ENCODE data around the gene PACS2. TPM values are rescaled to one million over a fixed set of nuclear protein-coding genes. Genes with fewer than 3 reads are reported as not detected.
"Not testable (repeated sequence)": the region's sequence is repeated elsewhere in the genome, so short reads cannot be mapped to it uniquely, and the experiment has no call there.

Gene PACS2
- polyA plus RNA-seq, 2 donors = 17.8 to 39.2 TPM

DNA sequence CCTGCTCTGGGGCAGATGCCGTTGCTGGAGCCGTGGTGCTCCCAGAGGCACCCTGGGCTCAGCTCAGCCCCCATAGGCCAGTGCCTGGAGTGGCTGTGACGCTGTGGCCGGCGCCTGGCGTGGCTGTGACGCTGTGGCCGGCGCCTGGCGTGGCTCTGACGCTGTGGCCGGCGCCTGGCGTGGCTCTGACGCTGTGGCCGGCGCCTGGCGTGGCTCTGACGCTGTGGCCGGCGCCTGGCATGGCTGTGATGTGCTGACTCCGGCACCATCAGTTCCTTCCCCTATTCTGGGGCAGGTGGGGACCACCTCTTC, 20.6 kb downstream of the PACS2 start:
- WGBS, 2 donors = 94 to 97% methylated on average over 22 of the region's 22 CpGs

DNA sequence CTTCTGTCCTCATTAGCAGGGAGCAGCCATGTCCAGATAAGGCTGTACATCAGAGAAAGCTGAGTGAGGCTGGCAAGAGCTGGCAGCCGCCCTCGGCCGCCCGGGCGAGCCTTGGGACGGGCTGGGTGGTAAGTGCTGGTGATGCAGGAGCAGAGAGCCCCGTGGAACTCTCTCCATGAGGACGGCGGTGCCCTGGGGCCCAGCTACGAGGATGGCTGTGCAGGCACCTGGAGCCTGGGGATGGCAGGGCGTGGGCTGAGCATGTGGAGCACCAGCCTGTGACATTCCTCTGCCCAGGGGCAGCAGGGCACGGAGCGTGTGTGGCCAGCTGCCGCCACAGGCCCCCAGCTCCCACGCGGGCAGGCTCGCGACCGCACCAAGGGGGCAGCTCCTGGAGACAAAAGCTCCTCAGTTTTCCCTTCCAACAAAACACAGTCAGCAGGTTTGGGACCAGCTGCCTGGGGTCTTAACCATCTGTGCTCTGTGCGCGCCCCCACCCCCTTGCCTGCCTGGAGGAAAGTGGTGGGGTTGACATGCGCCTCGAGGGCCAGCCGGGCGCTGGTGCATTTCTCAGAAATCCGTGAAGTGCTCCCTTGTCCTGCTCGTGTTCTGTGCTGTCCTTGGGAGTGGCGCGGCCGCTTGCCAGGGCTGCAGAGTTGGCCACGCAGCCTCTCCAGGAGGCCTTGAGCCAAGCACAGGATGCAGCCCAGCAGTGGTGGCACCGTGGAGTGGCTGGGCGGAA, 21.4 kb downstream of the PACS2 start:
- no peak overlapping the region for H3K27ac ChIP-seq (ENCODE audit: low read depth in 2 of 2, low read length in 1 of 2)
- 78 to 84% methylated on average over 33 of the region's 33 CpGs for WGBS, 2 donors
- H3K4me1 ChIP-seq (ENCODE audit: control insufficient read depth in 2 of 2, insufficient read depth in 2 of 2, low read length in 1 of 2) = peaks cover 8 to 23% of the 10 kb centered on the region in 2 donors
- H3K9me3 ChIP-seq (ENCODE audit: control insufficient read depth in 2 of 2, insufficient read depth in 1 of 2, low read depth in 1 of 2, low read length in 1 of 2) = no peaks in the 10 kb centered on the region
- H3K27me3 ChIP-seq (ENCODE audit: control insufficient read depth in 1 of 2, insufficient read depth in 2 of 2, low read length in 2 of 2) = no peaks in the 10 kb centered on the region
- peaks cover 0 to 12% of the 10 kb centered on the region in 2 donors for H3K36me3 ChIP-seq (ENCODE audit: control insufficient read depth in 2 of 2, insufficient read depth in 2 of 2, low read length in 1 of 2)
- H3K4me3 ChIP-seq (ENCODE audit: low read depth in 1 of 2, low read length in 2 of 2) = no peak overlapping the region

More for the DNA sequence above, 20.6 kb downstream of the PACS2 start:
- not testable (repeated sequence) for H3K9me3 ChIP-seq (ENCODE audit: control insufficient read depth in 2 of 2, insufficient read depth in 1 of 2, low read depth in 1 of 2, low read length in 1 of 2); H3K27ac ChIP-seq (ENCODE audit: low read depth in 2 of 2, low read length in 1 of 2); H3K4me3 ChIP-seq (ENCODE audit: low read depth in 1 of 2, low read length in 2 of 2); H3K27me3 ChIP-seq (ENCODE audit: control insufficient read depth in 1 of 2, insufficient read depth in 2 of 2, low read length in 2 of 2)
- Histone ChIP-seq H3K4me1 (ENCODE audit: control insufficient read depth in 2 of 2, insufficient read depth in 2 of 2, low read length in 1 of 2) (peaks cover 7 to 28% of the 10 kb centered on the region in 2 donors), H3K36me3 (ENCODE audit: control insufficient read depth in 2 of 2, insufficient read depth in 2 of 2, low read length in 1 of 2) (peaks cover 0 to 12% of the 10 kb centered on the region in 2 donors)

DNA sequence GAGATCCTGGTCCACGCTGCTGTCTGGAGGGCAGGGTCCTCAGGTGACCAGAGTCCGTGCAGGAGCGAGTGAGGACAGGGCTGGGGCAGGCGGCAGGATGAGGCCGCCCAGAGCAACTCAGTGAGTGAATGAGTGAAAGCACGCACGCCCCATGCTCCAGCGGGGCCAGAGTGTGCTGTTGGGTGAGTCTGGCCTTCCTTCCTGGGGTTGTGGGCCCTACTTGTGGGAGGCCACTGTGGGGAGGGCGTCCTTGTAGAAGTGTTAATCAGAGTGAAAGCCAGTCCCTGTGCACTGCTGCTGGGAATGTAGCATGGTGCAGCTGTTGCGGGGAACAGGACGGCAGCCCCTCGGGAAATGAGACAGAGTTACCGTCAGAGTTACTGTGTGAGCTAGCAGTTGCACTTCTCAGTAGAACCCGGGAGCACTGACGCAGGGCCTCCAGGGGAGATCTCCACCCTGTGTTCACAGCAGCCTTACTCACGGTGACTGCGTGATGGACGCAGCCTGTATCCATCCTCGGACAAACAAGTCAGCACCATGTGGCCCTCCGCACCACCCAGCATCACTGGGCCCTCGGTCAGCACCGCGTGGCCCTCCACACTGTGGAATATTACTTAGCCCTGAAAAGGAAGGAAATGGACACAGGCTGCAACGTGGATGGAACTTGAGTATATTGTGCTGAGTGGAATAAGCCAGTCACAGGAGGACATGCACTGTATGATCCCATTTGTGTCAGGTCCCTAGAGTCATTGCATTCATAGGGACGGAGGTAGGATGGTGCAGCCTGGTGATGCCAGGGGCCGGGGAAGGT, 22.1 kb downstream of the PACS2 start:
- peaks cover 9 to 23% of the 10 kb centered on the region in 2 donors for H3K4me1 ChIP-seq (ENCODE audit: control insufficient read depth in 2 of 2, insufficient read depth in 2 of 2, low read length in 1 of 2)
- H3K9me3 ChIP-seq (ENCODE audit: control insufficient read depth in 2 of 2, insufficient read depth in 1 of 2, low read depth in 1 of 2, low read length in 1 of 2) = no peaks in the 10 kb centered on the region
- WGBS, 2 donors = 93 to 94% methylated on average over 26 of the region's 26 CpGs
- no peak overlapping the region for H3K27ac ChIP-seq (ENCODE audit: low read depth in 2 of 2, low read length in 1 of 2)
- no peaks in the 10 kb centered on the region for H3K27me3 ChIP-seq (ENCODE audit: control insufficient read depth in 1 of 2, insufficient read depth in 2 of 2, low read length in 2 of 2)
- peaks cover 0 to 12% of the 10 kb centered on the region in 2 donors for H3K36me3 ChIP-seq (ENCODE audit: control insufficient read depth in 2 of 2, insufficient read depth in 2 of 2, low read length in 1 of 2)
- no peak overlapping the region for H3K4me3 ChIP-seq (ENCODE audit: low read depth in 1 of 2, low read length in 2 of 2)

DNA sequence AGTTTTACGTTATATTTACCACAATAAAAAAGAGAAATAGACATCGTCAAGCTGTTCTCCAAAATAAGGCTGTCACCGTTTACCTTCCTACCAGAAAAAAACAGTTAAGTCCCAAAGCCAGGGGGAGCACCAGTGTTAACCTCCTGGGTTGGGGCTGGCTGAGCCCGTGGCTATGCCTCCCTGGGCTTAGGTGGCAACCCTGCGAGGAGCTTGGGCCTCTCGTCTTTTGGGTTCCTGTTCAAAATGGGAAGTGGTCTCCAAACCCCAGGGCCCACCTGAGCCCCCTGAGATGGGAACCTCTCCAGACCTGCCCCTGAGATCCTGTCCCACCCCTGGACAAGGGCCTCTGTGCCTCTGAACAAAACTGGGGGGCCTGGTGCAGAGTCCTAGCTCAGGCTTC, 22.9 kb downstream of the PACS2 start:
- H3K27ac ChIP-seq (ENCODE audit: low read depth in 2 of 2, low read length in 1 of 2) = no peak overlapping the region
- H3K27me3 ChIP-seq (ENCODE audit: control insufficient read depth in 1 of 2, insufficient read depth in 2 of 2, low read length in 2 of 2) = no peaks in the 10 kb centered on the region
- H3K4me3 ChIP-seq (ENCODE audit: low read depth in 1 of 2, low read length in 2 of 2) = no peak overlapping the region
- 87 to 89% methylated on average over 6 of the region's 6 CpGs for WGBS, 2 donors
- peaks cover 0 to 12% of the 10 kb centered on the region in 2 donors for H3K36me3 ChIP-seq (ENCODE audit: control insufficient read depth in 2 of 2, insufficient read depth in 2 of 2, low read length in 1 of 2)
- no peaks in the 10 kb centered on the region for H3K9me3 ChIP-seq (ENCODE audit: control insufficient read depth in 2 of 2, insufficient read depth in 1 of 2, low read depth in 1 of 2, low read length in 1 of 2)
- H3K4me1 ChIP-seq (ENCODE audit: control insufficient read depth in 2 of 2, insufficient read depth in 2 of 2, low read length in 1 of 2) = peaks cover 9 to 23% of the 10 kb centered on the region in 2 donors

DNA sequence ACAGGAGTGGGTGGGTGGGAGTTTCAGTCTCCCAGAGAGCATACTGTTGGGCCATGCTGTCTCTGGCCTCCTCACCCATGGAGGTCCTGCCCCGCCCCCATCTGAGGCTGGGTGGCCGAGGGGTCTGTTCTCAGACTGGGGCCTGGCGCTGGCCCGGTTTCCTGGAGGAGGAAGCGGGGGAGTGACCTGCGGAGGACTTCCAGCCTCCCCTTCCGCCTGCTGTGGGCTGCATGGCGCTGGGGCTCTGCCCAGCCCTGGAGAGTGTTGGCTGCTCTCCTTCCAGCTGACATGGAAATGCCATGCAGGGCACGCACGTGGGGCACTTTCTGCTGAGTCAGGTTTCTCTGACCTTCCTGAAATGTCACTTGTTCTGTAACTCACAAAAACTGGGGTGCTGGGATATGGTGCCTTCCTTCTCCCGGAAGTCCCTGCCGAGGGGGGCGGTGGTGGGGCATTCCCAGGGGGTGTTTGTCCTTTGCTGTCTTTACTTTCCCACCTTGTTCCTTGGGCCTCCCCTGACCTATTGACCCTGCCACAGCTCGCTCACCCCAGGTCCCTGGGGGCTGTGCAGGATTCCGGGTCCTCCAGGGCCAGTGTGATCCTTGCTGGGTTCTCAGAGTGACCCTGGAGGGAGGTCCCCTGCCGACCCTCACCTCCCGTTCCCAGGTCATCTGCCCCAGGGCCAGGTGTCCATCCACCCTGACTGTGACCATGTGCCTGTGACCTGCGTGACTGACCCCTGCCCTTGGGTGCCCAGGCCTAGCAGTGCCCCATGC, 23.6 kb downstream of the PACS2 start:
- Histone ChIP-seq H3K9me3 (ENCODE audit: control insufficient read depth in 2 of 2, insufficient read depth in 1 of 2, low read depth in 1 of 2, low read length in 1 of 2) (no peaks in the 10 kb centered on the region), H3K4me3 (ENCODE audit: low read depth in 1 of 2, low read length in 2 of 2) (no peak overlapping the region), H3K27me3 (ENCODE audit: control insufficient read depth in 1 of 2, insufficient read depth in 2 of 2, low read length in 2 of 2) (no peaks in the 10 kb centered on the region), H3K4me1 (ENCODE audit: control insufficient read depth in 2 of 2, insufficient read depth in 2 of 2, low read length in 1 of 2) (peaks cover 8 to 21% of the 10 kb centered on the region in 2 donors), H3K36me3 (ENCODE audit: control insufficient read depth in 2 of 2, insufficient read depth in 2 of 2, low read length in 1 of 2) (peaks cover 0 to 14% of the 10 kb centered on the region in 2 donors), H3K27ac (ENCODE audit: low read depth in 2 of 2, low read length in 1 of 2) (no peak overlapping the region)
- 65 to 74% methylated on average over 18 of the region's 18 CpGs for WGBS, 2 donors

DNA sequence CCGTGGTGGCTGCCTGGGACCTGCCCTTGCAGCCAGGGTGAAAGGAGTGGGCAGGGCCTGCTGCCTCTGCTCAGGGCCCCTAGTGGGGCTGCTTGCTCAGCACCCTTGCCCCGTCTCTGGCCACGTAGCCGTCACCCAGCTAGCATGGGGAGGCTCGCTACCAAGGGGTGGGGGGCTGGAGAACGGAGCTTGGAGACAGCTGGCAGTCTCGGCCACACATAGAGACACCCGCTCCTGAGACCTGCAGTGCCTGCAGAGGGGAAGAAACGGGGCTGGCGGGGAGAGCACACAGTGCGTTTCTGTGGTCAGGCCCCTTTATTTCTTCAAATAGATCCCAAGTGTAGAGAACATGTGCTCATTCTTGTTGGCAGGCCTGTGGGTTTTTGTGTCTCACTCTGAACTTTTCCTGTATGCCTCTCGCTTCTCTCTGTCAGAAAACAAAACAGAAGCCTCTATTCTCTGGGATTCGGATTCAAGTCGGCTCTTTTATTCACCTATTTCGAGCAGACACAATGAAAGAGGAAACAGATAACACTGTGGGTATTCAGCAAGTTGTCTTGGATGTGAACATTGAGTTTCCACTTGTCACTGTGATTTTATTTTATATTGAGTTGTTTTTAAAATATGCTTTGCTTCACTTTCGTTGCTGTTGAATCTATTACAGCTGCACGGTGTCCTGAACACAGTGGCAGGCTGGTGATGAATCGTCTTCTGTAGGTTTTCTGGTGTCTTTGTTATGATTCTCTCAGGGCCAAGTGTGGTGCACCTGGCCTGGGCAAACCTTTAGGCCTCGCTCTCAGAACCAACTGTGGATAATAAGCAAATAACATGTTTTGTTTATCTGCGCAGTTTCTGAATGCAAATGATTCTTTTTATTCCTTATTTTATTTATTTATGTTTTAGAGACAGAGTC, 26.5 kb downstream of the PACS2 start:
- no peak overlapping the region for H3K4me3 ChIP-seq (ENCODE audit: low read depth in 1 of 2, low read length in 2 of 2)
- 58 to 64% methylated on average over 19 to 20 of the region's 20 CpGs for WGBS, 2 donors
- H3K27me3 ChIP-seq (ENCODE audit: control insufficient read depth in 1 of 2, insufficient read depth in 2 of 2, low read length in 2 of 2) = no peaks in the 10 kb centered on the region
- no peaks in the 10 kb centered on the region for H3K9me3 ChIP-seq (ENCODE audit: control insufficient read depth in 2 of 2, insufficient read depth in 1 of 2, low read depth in 1 of 2, low read length in 1 of 2)
- no peak overlapping the region for H3K27ac ChIP-seq (ENCODE audit: low read depth in 2 of 2, low read length in 1 of 2)
- H3K36me3 ChIP-seq (ENCODE audit: control insufficient read depth in 2 of 2, insufficient read depth in 2 of 2, low read length in 1 of 2) = peaks cover 0 to 14% of the 10 kb centered on the region in 2 donors
- peaks cover 3 to 11% of the 10 kb centered on the region in 2 donors for H3K4me1 ChIP-seq (ENCODE audit: control insufficient read depth in 2 of 2, insufficient read depth in 2 of 2, low read length in 1 of 2)

DNA sequence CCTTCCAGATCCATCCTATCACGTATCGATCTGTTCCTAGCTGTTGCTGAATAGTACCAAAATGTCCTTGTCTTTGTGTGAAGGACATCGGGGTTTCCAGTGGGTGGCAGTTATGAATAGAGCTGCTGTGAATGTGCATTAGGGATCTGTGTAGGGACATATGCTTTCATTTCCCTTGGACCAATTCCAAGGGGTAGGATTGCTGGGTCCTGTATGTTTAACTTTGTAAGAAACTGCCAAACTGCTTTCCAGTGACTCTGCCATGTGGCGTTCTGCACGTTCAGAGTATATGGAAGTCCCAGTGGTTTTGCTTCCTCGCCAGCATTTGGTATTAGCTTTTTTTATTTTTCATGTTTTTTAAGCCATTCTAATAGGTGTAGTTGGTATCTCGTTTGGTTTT, 28.6 kb downstream of the PACS2 start:
- Histone ChIP-seq H3K27me3 (ENCODE audit: control insufficient read depth in 1 of 2, insufficient read depth in 2 of 2, low read length in 2 of 2) (no peaks in the 10 kb centered on the region), H3K36me3 (ENCODE audit: control insufficient read depth in 2 of 2, insufficient read depth in 2 of 2, low read length in 1 of 2) (peaks cover 0 to 4% of the 10 kb centered on the region in 2 donors), H3K9me3 (ENCODE audit: control insufficient read depth in 2 of 2, insufficient read depth in 1 of 2, low read depth in 1 of 2, low read length in 1 of 2) (no peaks in the 10 kb centered on the region), H3K4me1 (ENCODE audit: control insufficient read depth in 2 of 2, insufficient read depth in 2 of 2, low read length in 1 of 2) (peaks cover 3 to 12% of the 10 kb centered on the region in 2 donors), H3K4me3 (ENCODE audit: low read depth in 1 of 2, low read length in 2 of 2) (no peak overlapping the region), H3K27ac (ENCODE audit: low read depth in 2 of 2, low read length in 1 of 2) (no peak overlapping the region)
- WGBS, 2 donors = 69 to 80% methylated on average over 7 of the region's 7 CpGs

DNA sequence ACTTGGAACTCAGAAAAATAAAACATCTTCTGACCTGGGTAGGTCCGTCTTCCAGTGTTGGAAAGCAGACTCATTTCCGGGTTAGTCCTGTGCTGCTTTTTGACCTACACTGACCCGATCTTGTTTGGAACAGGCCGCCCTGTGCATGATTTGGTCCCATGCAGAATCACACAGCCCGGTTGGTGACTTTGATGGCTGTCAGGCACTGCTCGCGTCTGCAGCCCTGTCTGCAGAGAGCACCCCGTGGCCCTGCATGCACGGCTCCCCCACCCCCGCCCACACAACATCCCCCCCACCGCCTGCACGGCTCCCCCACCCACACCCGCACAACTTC, 31.6 kb downstream of the PACS2 start:
- Histone ChIP-seq H3K27ac (ENCODE audit: low read depth in 2 of 2, low read length in 1 of 2) (no peak overlapping the region), H3K4me1 (ENCODE audit: control insufficient read depth in 2 of 2, insufficient read depth in 2 of 2, low read length in 1 of 2) (peaks cover 0 to 13% of the 10 kb centered on the region in 2 donors), H3K9me3 (ENCODE audit: control insufficient read depth in 2 of 2, insufficient read depth in 1 of 2, low read depth in 1 of 2, low read length in 1 of 2) (no peaks in the 10 kb centered on the region), H3K36me3 (ENCODE audit: control insufficient read depth in 2 of 2, insufficient read depth in 2 of 2, low read length in 1 of 2) (peaks cover 0 to 15% of the 10 kb centered on the region in 2 donors), H3K27me3 (ENCODE audit: control insufficient read depth in 1 of 2, insufficient read depth in 2 of 2, low read length in 2 of 2) (no peaks in the 10 kb centered on the region), H3K4me3 (ENCODE audit: low read depth in 1 of 2, low read length in 2 of 2) (no peak overlapping the region)
- WGBS, 2 donors = 71 to 83% methylated on average over 13 of the region's 13 CpGs

Measured in esophagus (tissue), 2 donors.